ENCODE results near the gene RARS2. TPM values are rescaled to one million over a fixed set of nuclear protein-coding genes. Genes with fewer than 3 reads are reported as not detected.
"Not testable (repeated sequence)": the region's sequence is repeated elsewhere in the genome, so short reads cannot be mapped to it uniquely, and the experiment has no call there.

Gene RARS2
- 23.3 and 23.5 TPM in 2 replicates for total RNA-seq

- Mint-ChIP-seq H3K27ac (peak within 1 kb of the TSS; percentile 89), H3K4me3 (ENCODE audit: low read depth) (peak within 1 kb of the TSS; percentile 95), H3K9me3 (no peaks in the 10 kb centered on the region), H3K27me3 (ENCODE audit: low read depth) (no peaks in the 10 kb centered on the region), H3K4me1 (ENCODE audit: low read depth) (peaks cover 40% of the 10 kb centered on the region), H3K36me3 (ENCODE audit: low read depth) (peaks cover 51% of the 10 kb centered on the region)
- intact Hi-C loops (cut with micrococcal nuclease) = loop anchor here (1.0 to 5.0 kb wide), 5 partner anchors 62 to 435 kb away; partner anchors contain the start of genes AKIRIN2, SLC35A1, SMIM8 and ZNF292
- peak; percentile 94 for DNase-seq (ENCODE audit: low spot score)
Measured at GRCh38 chr6:87589693-87590416, at the start of gene RARS2, which contains the start of gene ORC3. Gene RARS2, minus strand, starts transcription at chr6:87589987. Its CDS starts 30 bp downstream, at chr6:87589957. Gene ORC3, plus strand, starts transcription at chr6:87590135. Its CDS starts 34 bp downstream, at chr6:87590169.

GRCh38 chr6:87639373-87639772 lies 49.6 kb upstream of the RARS2 start:
- intact Hi-C loops (cut with micrococcal nuclease) = no loop called here
- Mint-ChIP-seq H3K9me3 (no peaks in the 10 kb centered on the region), H3K4me3 (ENCODE audit: low read depth) (no peak overlapping the region), H3K4me1 (ENCODE audit: low read depth) (peaks cover 5% of the 10 kb centered on the region), H3K27me3 (ENCODE audit: low read depth) (no peaks in the 10 kb centered on the region), H3K27ac (no peak overlapping the region), H3K36me3 (ENCODE audit: low read depth) (peaks cover 39% of the 10 kb centered on the region)
- no peak for DNase-seq (ENCODE audit: low spot score)

- Mint-ChIP-seq H3K27ac (no peak overlapping the region), H3K9me3 (no peaks in the 10 kb centered on the region), H3K4me3 (ENCODE audit: low read depth) (no peak overlapping the region), H3K4me1 (ENCODE audit: low read depth) (peaks cover 9% of the 10 kb centered on the region), H3K27me3 (ENCODE audit: low read depth) (no peaks in the 10 kb centered on the region), H3K36me3 (ENCODE audit: low read depth) (peaks cover 47% of the 10 kb centered on the region)
- intact Hi-C loops (cut with micrococcal nuclease) = no loop called here
- no peak for DNase-seq (ENCODE audit: low spot score)
Measured at GRCh38 chr6:87637106-87637505, 47.3 kb upstream of the RARS2 start.

- H3K9me3 Mint-ChIP-seq = no peaks in the 10 kb centered on the region
- H3K4me1 Mint-ChIP-seq (ENCODE audit: low read depth) = peaks cover 8% of the 10 kb centered on the region
- H3K27me3 Mint-ChIP-seq (ENCODE audit: low read depth) = no peaks in the 10 kb centered on the region
- peaks cover 47% of the 10 kb centered on the region for H3K36me3 Mint-ChIP-seq (ENCODE audit: low read depth)
- H3K27ac Mint-ChIP-seq = no peak overlapping the region
- no peak overlapping the region for H3K4me3 Mint-ChIP-seq (ENCODE audit: low read depth)
- no peak for DNase-seq (ENCODE audit: low spot score)
- intact Hi-C loops (cut with micrococcal nuclease) = no loop called here
Measured at GRCh38 chr6:87636315-87636714, 46.5 kb upstream of the RARS2 start.

- Mint-ChIP-seq H3K27ac (no peak overlapping the region), H3K27me3 (ENCODE audit: low read depth) (no peaks in the 10 kb centered on the region), H3K9me3 (no peaks in the 10 kb centered on the region), H3K36me3 (ENCODE audit: low read depth) (peaks cover 42% of the 10 kb centered on the region), H3K4me1 (ENCODE audit: low read depth) (peaks cover 4% of the 10 kb centered on the region), H3K4me3 (ENCODE audit: low read depth) (no peak overlapping the region)
- intact Hi-C loops (cut with micrococcal nuclease) = no loop called here
- DNase-seq (ENCODE audit: low spot score) = no peak
Measured at GRCh38 chr6:87633851-87634250, 44.1 kb upstream of the RARS2 start.

GRCh38 chr6:87630746-87631145 lies 41.0 kb upstream of the RARS2 start:
- Mint-ChIP-seq H3K27ac (no peak overlapping the region), H3K9me3 (no peaks in the 10 kb centered on the region), H3K4me1 (ENCODE audit: low read depth) (peaks cover 4% of the 10 kb centered on the region), H3K36me3 (ENCODE audit: low read depth) (peaks cover 41% of the 10 kb centered on the region), H3K4me3 (ENCODE audit: low read depth) (no peak overlapping the region), H3K27me3 (ENCODE audit: low read depth) (no peaks in the 10 kb centered on the region)
- intact Hi-C loops (cut with micrococcal nuclease) = no loop called here
- DNase-seq (ENCODE audit: low spot score) = no peak

- H3K9me3 Mint-ChIP-seq = no peaks in the 10 kb centered on the region
- intact Hi-C loops (cut with micrococcal nuclease) = no loop called here
- H3K4me3 Mint-ChIP-seq (ENCODE audit: low read depth) = no peak overlapping the region
- no peaks in the 10 kb centered on the region for H3K27me3 Mint-ChIP-seq (ENCODE audit: low read depth)
- no peak overlapping the region for H3K27ac Mint-ChIP-seq
- peaks cover 48% of the 10 kb centered on the region for H3K36me3 Mint-ChIP-seq (ENCODE audit: low read depth)
- H3K4me1 Mint-ChIP-seq (ENCODE audit: low read depth) = peaks cover 4% of the 10 kb centered on the region
- DNase-seq (ENCODE audit: low spot score) = no peak
Measured at GRCh38 chr6:87628881-87629280, 39.1 kb upstream of the RARS2 start.

GRCh38 chr6:87628424-87628823 lies 38.6 kb upstream of the RARS2 start:
- no peaks in the 10 kb centered on the region for H3K9me3 Mint-ChIP-seq
- peaks cover 51% of the 10 kb centered on the region for H3K36me3 Mint-ChIP-seq (ENCODE audit: low read depth)
- no peak for DNase-seq (ENCODE audit: low spot score)
- H3K27ac Mint-ChIP-seq = no peak overlapping the region
- no peak overlapping the region for H3K4me3 Mint-ChIP-seq (ENCODE audit: low read depth)
- H3K4me1 Mint-ChIP-seq (ENCODE audit: low read depth) = peaks cover 4% of the 10 kb centered on the region
- H3K27me3 Mint-ChIP-seq (ENCODE audit: low read depth) = no peaks in the 10 kb centered on the region
- intact Hi-C loops (cut with micrococcal nuclease) = no loop called here

GRCh38 chr6:87623248-87623647 lies 33.5 kb upstream of the RARS2 start:
- Mint-ChIP-seq H3K4me1 (ENCODE audit: low read depth) (peaks cover 3% of the 10 kb centered on the region), H3K9me3 (no peaks in the 10 kb centered on the region), H3K4me3 (ENCODE audit: low read depth) (no peak overlapping the region), H3K36me3 (ENCODE audit: low read depth) (peaks cover 47% of the 10 kb centered on the region), H3K27me3 (ENCODE audit: low read depth) (no peaks in the 10 kb centered on the region), H3K27ac (peak overlapping the region; percentile 18)
- intact Hi-C loops (cut with micrococcal nuclease) = no loop called here
- no peak for DNase-seq (ENCODE audit: low spot score)

GRCh38 chr6:87618531-87618930 lies 28.7 kb upstream of the RARS2 start:
- no peak for DNase-seq (ENCODE audit: low spot score)
- H3K27me3 Mint-ChIP-seq (ENCODE audit: low read depth) = no peaks in the 10 kb centered on the region
- H3K4me1 Mint-ChIP-seq (ENCODE audit: low read depth) = peaks cover 3% of the 10 kb centered on the region
- no peaks in the 10 kb centered on the region for H3K9me3 Mint-ChIP-seq
- intact Hi-C loops (cut with micrococcal nuclease) = no loop called here
- no peak overlapping the region for H3K4me3 Mint-ChIP-seq (ENCODE audit: low read depth)
- no peak overlapping the region for H3K27ac Mint-ChIP-seq
- H3K36me3 Mint-ChIP-seq (ENCODE audit: low read depth) = peaks cover 38% of the 10 kb centered on the region

- no peak for DNase-seq (ENCODE audit: low spot score)
- Mint-ChIP-seq H3K27me3 (ENCODE audit: low read depth) (no peaks in the 10 kb centered on the region), H3K4me3 (ENCODE audit: low read depth) (no peak overlapping the region), H3K27ac (no peak overlapping the region), H3K4me1 (ENCODE audit: low read depth) (no peaks in the 10 kb centered on the region), H3K36me3 (ENCODE audit: low read depth) (peaks cover 38% of the 10 kb centered on the region), H3K9me3 (peaks cover 3% of the 10 kb centered on the region)
- intact Hi-C loops (cut with micrococcal nuclease) = no loop called here
Measured at GRCh38 chr6:87617405-87617804, 27.6 kb upstream of the RARS2 start.

- H3K27me3 Mint-ChIP-seq (ENCODE audit: low read depth); H3K4me1 Mint-ChIP-seq (ENCODE audit: low read depth); H3K27ac Mint-ChIP-seq; DNase-seq (ENCODE audit: low spot score); H3K4me3 Mint-ChIP-seq (ENCODE audit: low read depth); intact Hi-C loops (cut with micrococcal nuclease); H3K9me3 Mint-ChIP-seq: not testable (repeated sequence)
- peaks cover 36% of the 10 kb centered on the region for H3K36me3 Mint-ChIP-seq (ENCODE audit: low read depth)
Measured at GRCh38 chr6:87613018-87613417, 23.2 kb upstream of the RARS2 start.

GRCh38 chr6:87608802-87609201 lies 19.0 kb upstream of the RARS2 start:
- H3K9me3 Mint-ChIP-seq = peaks cover 3% of the 10 kb centered on the region
- peaks cover 26% of the 10 kb centered on the region for H3K36me3 Mint-ChIP-seq (ENCODE audit: low read depth)
- H3K27me3 Mint-ChIP-seq (ENCODE audit: low read depth) = no peaks in the 10 kb centered on the region
- H3K4me3 Mint-ChIP-seq (ENCODE audit: low read depth) = no peak overlapping the region
- no peaks in the 10 kb centered on the region for H3K4me1 Mint-ChIP-seq (ENCODE audit: low read depth)
- no peak for DNase-seq (ENCODE audit: low spot score)
- H3K27ac Mint-ChIP-seq = no peak overlapping the region
- intact Hi-C loops (cut with micrococcal nuclease) = no loop called here
